OCI-LY1 (cell line): Measurements from ENCODE around the gene RTP2.

Experiments
- EZH2 ChIP-seq: fragments of 200-600 bp; sonication (generic), shearing (Covaris generic); IDR thresholded peaks from 2 replicates; pipeline ENCODE4 v1.8.0; 2017; ENCODE audit warnings: borderline replicate concordance, mixed run types, mild to moderate bottlenecking, antibody characterized with exemption, low read length, moderate library complexity, mixed read lengths
- TF ChIP-seq, protein P1 (sequence below): fragments of 200-600 bp; sonication (generic), shearing (Covaris generic); IDR thresholded peaks from 2 replicates; pipeline ENCODE4 v1.5.1; 2017; ENCODE audit warnings: mild to moderate bottlenecking, antibody characterized with exemption, low read length, moderate library complexity, mixed read lengths

DNA sequence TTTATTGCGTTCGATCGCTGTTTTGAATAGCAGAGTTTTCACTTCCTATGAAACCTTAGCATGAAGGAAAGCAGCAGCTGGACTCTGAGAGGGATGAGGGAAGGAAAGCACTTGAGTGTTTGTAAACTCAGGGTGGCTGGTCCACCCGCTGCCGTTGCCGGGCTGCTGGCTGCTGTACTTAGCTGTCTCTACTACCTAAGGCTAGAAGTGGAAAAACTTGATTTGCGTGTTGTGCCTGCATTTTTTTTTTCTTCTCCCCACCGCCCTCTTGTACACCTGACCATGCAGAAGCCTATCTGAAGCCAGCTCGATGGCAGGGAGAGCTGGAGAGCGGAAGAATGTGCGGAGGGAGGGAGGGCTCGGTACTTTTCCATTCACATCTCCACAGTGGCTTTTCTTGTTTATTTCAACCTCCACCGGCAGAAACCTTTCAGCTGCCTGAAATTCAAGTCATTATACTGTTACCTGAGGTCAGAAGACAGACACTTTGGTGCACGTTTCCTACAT lies 47.7 kb upstream of the RTP2 start:
- TF ChIP-seq, protein P1, sequence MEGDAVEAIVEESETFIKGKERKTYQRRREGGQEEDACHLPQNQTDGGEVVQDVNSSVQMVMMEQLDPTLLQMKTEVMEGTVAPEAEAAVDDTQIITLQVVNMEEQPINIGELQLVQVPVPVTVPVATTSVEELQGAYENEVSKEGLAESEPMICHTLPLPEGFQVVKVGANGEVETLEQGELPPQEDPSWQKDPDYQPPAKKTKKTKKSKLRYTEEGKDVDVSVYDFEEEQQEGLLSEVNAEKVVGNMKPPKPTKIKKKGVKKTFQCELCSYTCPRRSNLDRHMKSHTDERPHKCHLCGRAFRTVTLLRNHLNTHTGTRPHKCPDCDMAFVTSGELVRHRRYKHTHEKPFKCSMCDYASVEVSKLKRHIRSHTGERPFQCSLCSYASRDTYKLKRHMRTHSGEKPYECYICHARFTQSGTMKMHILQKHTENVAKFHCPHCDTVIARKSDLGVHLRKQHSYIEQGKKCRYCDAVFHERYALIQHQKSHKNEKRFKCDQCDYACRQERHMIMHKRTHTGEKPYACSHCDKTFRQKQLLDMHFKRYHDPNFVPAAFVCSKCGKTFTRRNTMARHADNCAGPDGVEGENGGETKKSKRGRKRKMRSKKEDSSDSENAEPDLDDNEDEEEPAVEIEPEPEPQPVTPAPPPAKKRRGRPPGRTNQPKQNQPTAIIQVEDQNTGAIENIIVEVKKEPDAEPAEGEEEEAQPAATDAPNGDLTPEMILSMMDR = no peak
- no peak for TF ChIP-seq EZH2
